GM19438 (cell line): ENCODE results near the gene CCDC178.

ENCODE experiments used
- ATAC-seq: cut with Tn5 transposase; IDR thresholded peaks from one replicate; pipeline ENCODE4 v1.9.1; 2021; ENCODE audit warnings: low read depth; ENCODE audit not compliant: unreplicated experiment

Gene CCDC178

GRCh38 chr18:33146014-33146413, 294.5 kb downstream of the CCDC178 start:
- no peak for ATAC-seq

GRCh38 chr18:33135951-33136660, 304.4 kb downstream of the CCDC178 start:
- ATAC-seq: no peak

- ATAC-seq: no peak
These were observed 307.9 kb downstream of the CCDC178 start for GRCh38 chr18:33132657-33133056.

- no peak for ATAC-seq
These were observed 311.9 kb downstream of the CCDC178 start for GRCh38 chr18:33128581-33128980.

- ATAC-seq: no peak
These were observed 316.5 kb downstream of the CCDC178 start for GRCh38 chr18:33123862-33124518.

- no peak for ATAC-seq
These were observed 324.1 kb downstream of the CCDC178 start for GRCh38 chr18:33116376-33116775.

- no peak for ATAC-seq
These were observed 324.6 kb downstream of the CCDC178 start for GRCh38 chr18:33115917-33116316.

- ATAC-seq: no peak
These were observed 325.0 kb downstream of the CCDC178 start for GRCh38 chr18:33115476-33115875.

GRCh38 chr18:33114749-33115148, 325.8 kb downstream of the CCDC178 start:
- no peak for ATAC-seq

- ATAC-seq: no peak
These were observed 327.1 kb downstream of the CCDC178 start for GRCh38 chr18:33113416-33113815.

GRCh38 chr18:33107511-33107910, 333.0 kb downstream of the CCDC178 start:
- ATAC-seq: no peak

- ATAC-seq: no peak
These were observed 339.2 kb downstream of the CCDC178 start for GRCh38 chr18:33101316-33101715.

GRCh38 chr18:33099626-33100025, 340.9 kb downstream of the CCDC178 start:
- no peak for ATAC-seq

- ATAC-seq: no peak
These were observed 343.4 kb downstream of the CCDC178 start for GRCh38 chr18:33097126-33097525.

- no peak for ATAC-seq
These were observed 350.1 kb downstream of the CCDC178 start for GRCh38 chr18:33090461-33090860.

GRCh38 chr18:33076601-33077000, 363.9 kb downstream of the CCDC178 start:
- ATAC-seq: no peak

- ATAC-seq: no peak
These were observed 366.4 kb downstream of the CCDC178 start for GRCh38 chr18:33074125-33074524.

GRCh38 chr18:33062834-33063364, 377.6 kb downstream of the CCDC178 start:
- no peak for ATAC-seq

- no peak for ATAC-seq
These were observed 387.6 kb downstream of the CCDC178 start for GRCh38 chr18:33052886-33053285.

- ATAC-seq: no peak
These were observed 389.1 kb downstream of the CCDC178 start for GRCh38 chr18:33051407-33051806.

GRCh38 chr18:33040213-33040612, 400.3 kb downstream of the CCDC178 start:
- no peak for ATAC-seq

- ATAC-seq: no peak
These were observed 405.6 kb downstream of the CCDC178 start for GRCh38 chr18:33034945-33035344.
